Measurements from ENCODE around the gene JMJD1C.

DNA sequence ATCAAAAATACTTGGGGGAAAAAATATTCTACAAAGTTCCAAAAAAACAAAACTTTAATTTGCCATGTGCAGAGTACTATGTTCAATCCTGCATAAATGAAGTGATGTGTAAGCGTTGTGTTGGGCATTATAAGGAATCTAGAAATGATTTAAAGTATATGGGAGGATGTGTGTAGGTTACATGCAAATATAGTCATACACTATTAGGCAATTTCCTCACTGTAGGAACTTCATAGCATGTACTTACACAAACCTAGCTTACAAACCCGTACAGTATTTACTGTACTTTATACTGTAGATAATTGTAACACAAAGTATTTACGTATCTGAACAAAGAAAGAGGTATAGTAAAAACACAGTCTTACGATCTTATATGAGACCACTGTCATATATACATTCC, 260.4 kb downstream of the JMJD1C start:
- TF ChIP-seq, protein P1, sequence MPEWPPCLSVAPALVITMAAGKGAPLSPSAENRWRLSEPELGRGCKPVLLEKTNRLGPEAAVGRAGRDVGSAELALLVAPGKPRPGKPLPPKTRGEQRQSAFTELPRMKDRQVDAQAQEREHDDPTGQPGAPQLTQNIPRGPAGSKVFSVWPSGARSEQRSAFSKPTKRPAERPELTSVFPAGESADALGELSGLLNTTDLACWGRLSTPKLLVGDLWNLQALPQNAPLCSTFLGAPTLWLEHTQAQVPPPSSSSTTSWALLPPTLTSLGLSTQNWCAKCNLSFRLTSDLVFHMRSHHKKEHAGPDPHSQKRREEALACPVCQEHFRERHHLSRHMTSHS (tag by site-specific recombination; IDR thresholded peaks at IDR 0.05) = no peak
- TF ChIP-seq ZBTB8A (tag by site-specific recombination; IDR thresholded peaks at IDR 0.05) (no peak), ZNF558 (tag by site-specific recombination; IDR thresholded peaks at IDR 0.05) (no peak), ZNF501 (tag by site-specific recombination; IDR thresholded peaks at IDR 0.05) (no peak), SETDB1 (IDR thresholded peaks at IDR 0.05; ENCODE audit: insufficient read length, low read length) (no peak), GLI2 (tag by site-specific recombination; IDR thresholded peaks at IDR 0.05; ENCODE audit: borderline replicate concordance, low read depth) (no peak)
- TF ChIP-seq, protein P2, sequence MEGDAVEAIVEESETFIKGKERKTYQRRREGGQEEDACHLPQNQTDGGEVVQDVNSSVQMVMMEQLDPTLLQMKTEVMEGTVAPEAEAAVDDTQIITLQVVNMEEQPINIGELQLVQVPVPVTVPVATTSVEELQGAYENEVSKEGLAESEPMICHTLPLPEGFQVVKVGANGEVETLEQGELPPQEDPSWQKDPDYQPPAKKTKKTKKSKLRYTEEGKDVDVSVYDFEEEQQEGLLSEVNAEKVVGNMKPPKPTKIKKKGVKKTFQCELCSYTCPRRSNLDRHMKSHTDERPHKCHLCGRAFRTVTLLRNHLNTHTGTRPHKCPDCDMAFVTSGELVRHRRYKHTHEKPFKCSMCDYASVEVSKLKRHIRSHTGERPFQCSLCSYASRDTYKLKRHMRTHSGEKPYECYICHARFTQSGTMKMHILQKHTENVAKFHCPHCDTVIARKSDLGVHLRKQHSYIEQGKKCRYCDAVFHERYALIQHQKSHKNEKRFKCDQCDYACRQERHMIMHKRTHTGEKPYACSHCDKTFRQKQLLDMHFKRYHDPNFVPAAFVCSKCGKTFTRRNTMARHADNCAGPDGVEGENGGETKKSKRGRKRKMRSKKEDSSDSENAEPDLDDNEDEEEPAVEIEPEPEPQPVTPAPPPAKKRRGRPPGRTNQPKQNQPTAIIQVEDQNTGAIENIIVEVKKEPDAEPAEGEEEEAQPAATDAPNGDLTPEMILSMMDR (tag by site-specific recombination; IDR thresholded peaks at IDR 0.05) = no peak
- TF ChIP-seq, protein P3, sequence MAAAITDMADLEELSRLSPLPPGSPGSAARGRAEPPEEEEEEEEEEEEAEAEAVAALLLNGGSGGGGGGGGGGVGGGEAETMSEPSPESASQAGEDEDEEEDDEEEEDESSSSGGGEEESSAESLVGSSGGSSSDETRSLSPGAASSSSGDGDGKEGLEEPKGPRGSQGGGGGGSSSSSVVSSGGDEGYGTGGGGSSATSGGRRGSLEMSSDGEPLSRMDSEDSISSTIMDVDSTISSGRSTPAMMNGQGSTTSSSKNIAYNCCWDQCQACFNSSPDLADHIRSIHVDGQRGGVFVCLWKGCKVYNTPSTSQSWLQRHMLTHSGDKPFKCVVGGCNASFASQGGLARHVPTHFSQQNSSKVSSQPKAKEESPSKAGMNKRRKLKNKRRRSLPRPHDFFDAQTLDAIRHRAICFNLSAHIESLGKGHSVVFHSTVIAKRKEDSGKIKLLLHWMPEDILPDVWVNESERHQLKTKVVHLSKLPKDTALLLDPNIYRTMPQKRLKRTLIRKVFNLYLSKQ (tag by site-specific recombination; IDR thresholded peaks at IDR 0.05; ENCODE audit: borderline replicate concordance) = no peak
- TF ChIP-seq, protein P4, sequence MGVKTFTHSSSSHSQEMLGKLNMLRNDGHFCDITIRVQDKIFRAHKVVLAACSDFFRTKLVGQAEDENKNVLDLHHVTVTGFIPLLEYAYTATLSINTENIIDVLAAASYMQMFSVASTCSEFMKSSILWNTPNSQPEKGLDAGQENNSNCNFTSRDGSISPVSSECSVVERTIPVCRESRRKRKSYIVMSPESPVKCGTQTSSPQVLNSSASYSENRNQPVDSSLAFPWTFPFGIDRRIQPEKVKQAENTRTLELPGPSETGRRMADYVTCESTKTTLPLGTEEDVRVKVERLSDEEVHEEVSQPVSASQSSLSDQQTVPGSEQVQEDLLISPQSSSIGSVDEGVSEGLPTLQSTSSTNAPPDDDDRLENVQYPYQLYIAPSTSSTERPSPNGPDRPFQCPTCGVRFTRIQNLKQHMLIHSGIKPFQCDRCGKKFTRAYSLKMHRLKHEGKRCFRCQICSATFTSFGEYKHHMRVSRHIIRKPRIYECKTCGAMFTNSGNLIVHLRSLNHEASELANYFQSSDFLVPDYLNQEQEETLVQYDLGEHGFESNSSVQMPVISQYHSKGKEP (tag by site-specific recombination; IDR thresholded peaks at IDR 0.05) = no peak
- TF ChIP-seq, protein P5, sequence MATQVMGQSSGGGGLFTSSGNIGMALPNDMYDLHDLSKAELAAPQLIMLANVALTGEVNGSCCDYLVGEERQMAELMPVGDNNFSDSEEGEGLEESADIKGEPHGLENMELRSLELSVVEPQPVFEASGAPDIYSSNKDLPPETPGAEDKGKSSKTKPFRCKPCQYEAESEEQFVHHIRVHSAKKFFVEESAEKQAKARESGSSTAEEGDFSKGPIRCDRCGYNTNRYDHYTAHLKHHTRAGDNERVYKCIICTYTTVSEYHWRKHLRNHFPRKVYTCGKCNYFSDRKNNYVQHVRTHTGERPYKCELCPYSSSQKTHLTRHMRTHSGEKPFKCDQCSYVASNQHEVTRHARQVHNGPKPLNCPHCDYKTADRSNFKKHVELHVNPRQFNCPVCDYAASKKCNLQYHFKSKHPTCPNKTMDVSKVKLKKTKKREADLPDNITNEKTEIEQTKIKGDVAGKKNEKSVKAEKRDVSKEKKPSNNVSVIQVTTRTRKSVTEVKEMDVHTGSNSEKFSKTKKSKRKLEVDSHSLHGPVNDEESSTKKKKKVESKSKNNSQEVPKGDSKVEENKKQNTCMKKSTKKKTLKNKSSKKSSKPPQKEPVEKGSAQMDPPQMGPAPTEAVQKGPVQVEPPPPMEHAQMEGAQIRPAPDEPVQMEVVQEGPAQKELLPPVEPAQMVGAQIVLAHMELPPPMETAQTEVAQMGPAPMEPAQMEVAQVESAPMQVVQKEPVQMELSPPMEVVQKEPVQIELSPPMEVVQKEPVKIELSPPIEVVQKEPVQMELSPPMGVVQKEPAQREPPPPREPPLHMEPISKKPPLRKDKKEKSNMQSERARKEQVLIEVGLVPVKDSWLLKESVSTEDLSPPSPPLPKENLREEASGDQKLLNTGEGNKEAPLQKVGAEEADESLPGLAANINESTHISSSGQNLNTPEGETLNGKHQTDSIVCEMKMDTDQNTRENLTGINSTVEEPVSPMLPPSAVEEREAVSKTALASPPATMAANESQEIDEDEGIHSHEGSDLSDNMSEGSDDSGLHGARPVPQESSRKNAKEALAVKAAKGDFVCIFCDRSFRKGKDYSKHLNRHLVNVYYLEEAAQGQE (tag by site-specific recombination; IDR thresholded peaks at IDR 0.05) = no peak
- TF ChIP-seq, protein P6, sequence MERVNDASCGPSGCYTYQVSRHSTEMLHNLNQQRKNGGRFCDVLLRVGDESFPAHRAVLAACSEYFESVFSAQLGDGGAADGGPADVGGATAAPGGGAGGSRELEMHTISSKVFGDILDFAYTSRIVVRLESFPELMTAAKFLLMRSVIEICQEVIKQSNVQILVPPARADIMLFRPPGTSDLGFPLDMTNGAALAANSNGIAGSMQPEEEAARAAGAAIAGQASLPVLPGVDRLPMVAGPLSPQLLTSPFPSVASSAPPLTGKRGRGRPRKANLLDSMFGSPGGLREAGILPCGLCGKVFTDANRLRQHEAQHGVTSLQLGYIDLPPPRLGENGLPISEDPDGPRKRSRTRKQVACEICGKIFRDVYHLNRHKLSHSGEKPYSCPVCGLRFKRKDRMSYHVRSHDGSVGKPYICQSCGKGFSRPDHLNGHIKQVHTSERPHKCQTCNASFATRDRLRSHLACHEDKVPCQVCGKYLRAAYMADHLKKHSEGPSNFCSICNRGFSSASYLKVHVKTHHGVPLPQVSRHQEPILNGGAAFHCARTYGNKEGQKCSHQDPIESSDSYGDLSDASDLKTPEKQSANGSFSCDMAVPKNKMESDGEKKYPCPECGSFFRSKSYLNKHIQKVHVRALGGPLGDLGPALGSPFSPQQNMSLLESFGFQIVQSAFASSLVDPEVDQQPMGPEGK (tag by site-specific recombination; IDR thresholded peaks at IDR 0.05) = no peak

All from HEK293 (cell line).